NCI-H82 treated with DMSO at 0.1 percent for 48 hours (cell line): Measurements from ENCODE around the gene ATG7.
"Not testable (repeated sequence)": the region's sequence is repeated elsewhere in the genome, so short reads cannot be mapped to it uniquely, and the experiment has no call there.

Source experiments
- DNase-seq: peaks from one replicate; lab custom pipeline; 2025; ENCODE audit not compliant: unreplicated experiment; lab: John Stamatoyannopoulos, UW

ATG7 gene

DNA sequence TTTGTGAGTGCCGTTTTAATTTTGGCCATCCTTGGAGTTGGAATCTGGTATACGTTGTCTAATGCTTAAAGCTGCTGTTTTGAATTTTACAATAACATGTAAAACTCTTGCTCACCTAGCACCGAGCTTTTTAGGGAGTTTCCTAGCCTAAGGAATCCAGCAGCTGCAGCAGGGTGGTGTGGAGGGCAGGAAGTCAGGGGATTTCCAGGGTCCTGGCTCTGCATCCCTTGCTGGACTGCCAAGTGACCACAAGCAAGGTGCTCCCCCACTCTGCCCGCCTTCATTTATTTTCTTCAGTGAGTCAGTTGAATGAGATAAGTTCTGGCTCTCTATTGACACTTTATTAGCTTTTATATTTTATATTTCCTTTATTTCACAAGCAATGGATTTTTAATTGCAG, 113.7 kb downstream of the ATG7 start:
- no peak for DNase-seq

DNA sequence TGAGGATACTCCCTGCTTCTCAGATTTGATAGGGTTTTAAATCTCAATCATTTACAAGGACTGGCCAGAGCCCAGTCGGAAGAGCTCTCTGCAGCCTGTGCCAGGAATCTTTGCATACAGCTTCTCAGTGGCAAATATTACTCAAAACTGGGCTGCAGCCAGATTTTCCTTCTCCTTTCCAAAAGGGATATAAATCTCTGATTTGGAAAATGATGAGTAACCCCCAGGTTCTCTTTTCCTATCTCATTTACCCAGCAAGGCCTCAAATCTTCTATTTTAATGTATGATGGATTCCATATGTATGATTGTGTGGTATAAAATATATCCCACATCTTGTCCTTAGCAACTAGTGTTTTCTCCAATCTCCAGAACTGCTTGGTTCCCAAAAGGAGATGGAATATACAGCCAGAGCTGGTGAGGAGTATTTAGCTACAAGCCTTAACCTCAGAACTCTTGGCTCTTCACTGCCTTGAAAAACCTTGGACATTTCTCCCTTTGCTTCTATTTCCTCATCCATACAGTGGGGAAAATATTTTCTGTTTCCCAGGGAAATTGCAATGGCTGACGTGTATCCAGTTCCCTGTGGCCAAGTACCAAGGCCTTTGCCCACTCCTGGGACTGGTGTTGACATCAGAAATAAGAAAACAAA, 114.4 kb downstream of the ATG7 start:
- no peak for DNase-seq

- DNase-seq = no peak
Observed at GRCh38 chr3:11389386-11390268, 117.4 kb downstream of the ATG7 start.

GRCh38 chr3:11390411-11391131, 118.4 kb downstream of the ATG7 start:
- no peak for DNase-seq

- DNase-seq = no peak
Observed at GRCh38 chr3:11391174-11391879, 119.1 kb downstream of the ATG7 start.

DNA sequence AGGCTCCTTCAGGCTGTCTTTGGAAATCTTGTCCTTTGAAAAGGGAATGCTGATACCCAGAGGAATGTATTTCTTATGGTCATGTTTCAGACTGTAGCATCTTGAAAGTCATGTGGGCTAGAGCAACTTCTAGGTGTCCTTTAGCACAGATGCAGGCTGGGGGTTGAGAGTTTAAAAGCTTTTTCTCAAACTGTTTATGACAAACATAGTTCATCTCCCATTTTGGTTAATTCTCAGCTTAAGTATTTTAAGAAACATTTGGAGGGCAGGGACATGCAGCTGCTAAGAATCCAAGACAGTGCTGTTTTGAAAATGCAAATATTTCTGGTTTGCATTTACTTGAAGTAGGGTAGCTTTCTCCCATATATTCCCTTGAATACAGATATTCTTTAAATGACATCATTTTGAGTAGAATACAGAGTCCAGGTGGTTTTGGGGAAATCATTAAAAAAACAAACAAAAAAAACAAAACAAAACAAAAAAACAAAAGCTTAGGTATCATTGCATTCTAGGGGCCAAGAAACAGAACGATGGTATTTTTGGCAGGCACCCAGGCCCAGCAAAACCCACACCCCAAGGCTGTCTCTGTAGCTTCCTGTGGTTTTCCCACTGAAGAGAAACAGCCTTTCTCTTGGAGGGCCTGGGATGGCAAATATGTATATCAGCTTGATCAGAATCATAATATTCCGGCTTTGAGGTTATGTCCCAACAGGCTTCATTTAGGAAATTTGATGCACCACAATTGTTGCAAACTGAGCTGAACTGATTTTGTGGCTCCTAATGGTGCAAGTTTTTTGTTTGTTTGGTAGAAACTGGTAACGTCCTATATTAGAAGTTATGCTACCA, 120.0 kb downstream of the ATG7 start:
- DNase-seq = no peak

DNA sequence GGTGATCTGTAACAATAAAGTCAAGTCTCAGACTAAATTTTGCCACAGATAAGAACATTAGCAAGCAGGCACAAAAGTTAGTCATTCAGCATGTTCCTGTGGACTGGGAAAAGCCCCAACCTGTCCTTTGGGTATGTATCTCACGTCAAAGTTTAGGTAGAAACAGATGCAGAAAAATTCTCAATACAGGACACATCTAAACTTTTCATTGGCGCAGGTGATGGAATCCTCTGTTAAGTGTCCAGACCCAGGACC, 120.6 kb downstream of the ATG7 start:
- DNase-seq = no peak

DNA sequence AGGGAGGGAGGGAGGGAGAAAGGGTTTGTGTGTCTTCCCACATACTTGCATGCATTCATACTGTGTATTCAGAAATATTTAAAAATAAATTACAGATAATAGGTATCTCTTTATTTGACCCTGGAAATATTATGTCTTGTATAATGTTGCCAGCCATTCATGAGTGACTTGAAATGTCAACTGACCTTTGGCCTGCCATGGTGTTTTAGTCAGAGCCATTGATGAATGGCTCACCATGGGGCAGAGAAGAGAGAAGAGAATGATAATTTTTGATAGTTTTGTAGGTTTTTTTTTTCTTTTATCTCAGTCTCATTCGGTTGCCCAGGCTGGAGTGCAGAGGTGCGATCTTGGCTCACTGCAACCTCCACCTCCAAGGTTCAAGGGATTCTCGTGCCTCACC, 121.2 kb downstream of the ATG7 start:
- no peak for DNase-seq

GRCh38 chr3:11394392-11394791, 122.2 kb downstream of the ATG7 start:
- no peak for DNase-seq

- DNase-seq = no peak
Observed at GRCh38 chr3:11400213-11400612, 128.0 kb downstream of the ATG7 start.

- DNase-seq = peak; percentile 16
Observed at GRCh38 chr3:11401434-11401833, 129.2 kb downstream of the ATG7 start.

- no peak for DNase-seq
Observed at GRCh38 chr3:11405323-11405722, 133.1 kb downstream of the ATG7 start.

- DNase-seq = no peak
Observed at GRCh38 chr3:11407644-11408043, 135.4 kb downstream of the ATG7 start.

GRCh38 chr3:11408324-11408859, 136.2 kb downstream of the ATG7 start:
- DNase-seq = not testable (repeated sequence)

- no peak for DNase-seq
Observed at GRCh38 chr3:11410564-11410963, 138.4 kb downstream of the ATG7 start.

DNA sequence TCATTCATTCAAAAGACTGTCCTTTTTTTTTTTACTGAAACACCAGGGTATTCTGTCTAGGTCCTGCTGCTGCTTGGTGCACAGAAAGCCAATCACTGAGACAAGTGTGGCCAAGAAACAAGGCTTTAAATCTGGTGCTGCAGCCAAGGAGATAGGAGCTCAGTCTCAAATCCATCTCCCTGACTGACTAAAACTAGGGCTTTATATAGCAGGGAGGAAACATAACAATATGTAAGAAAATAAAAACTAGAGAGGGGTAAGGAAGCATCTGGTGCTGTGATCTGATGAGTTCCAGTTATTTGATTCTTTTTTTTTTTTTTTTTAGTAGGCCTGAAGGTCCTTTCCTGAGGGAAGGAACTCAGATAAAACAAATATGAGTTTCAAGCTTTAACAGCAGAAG, 139.8 kb downstream of the ATG7 start:
- DNase-seq = no peak

DNA sequence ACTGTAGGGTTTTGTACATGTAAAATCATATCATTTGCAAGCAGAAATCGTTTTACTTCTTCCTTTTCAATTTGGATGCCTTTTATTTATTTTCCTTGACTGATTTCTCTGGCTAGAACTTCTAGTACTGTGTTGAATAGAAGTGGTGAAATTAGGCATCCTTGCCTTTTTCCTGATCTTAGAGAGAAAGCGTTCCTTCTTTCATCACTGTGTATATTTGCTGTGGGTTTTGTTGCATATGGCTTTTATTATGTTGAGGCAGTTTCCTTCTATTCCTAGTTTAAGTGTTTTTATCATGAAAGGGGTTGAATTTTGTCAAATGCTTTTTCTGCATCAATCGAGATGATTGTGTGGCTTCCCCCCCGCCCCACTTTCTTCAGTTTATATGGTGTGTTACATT, 140.9 kb downstream of the ATG7 start:
- no peak for DNase-seq

- DNase-seq = no peak
Observed at GRCh38 chr3:11415099-11415498, 142.9 kb downstream of the ATG7 start.

DNA sequence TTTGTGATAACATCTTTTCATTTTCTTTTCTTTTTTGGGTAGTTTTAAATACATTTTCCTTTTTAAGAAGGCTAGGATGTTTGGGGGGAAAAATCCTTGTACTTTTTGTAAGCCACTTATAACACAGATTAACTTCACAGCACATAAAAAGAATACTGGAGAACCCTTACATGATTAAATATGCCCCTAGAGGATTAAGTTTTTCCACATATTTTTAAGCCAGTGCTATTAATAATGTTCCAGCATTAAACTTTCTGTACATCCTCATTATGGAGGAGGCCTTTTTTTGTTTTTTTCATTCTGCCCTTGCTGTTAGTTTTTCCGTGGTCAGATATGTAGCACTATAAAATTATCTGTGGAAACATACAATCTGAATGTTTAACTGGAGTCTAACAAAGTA, 147.9 kb downstream of the ATG7 start:
- no peak for DNase-seq

GRCh38 chr3:11422291-11422690, 150.1 kb downstream of the ATG7 start:
- no peak for DNase-seq
